Stimulated activated CD8-positive, alpha-beta memory T cell treated with anti-CD3 and anti-CD28 coated beads, Interleukin-12 subunit alpha, Interleukin-12 subunit beta, amount 100 ng/mL, for 1 hour (primary cell): ENCODE results near the gene NUP205.
"Not testable (repeated sequence)": the region's sequence is repeated elsewhere in the genome, so short reads cannot be mapped to it uniquely, and the experiment has no call there.

Experiments
- DNase-seq: peaks from one replicate; pipeline ENCODE4 v3.0.0-alpha.2; 2020; ENCODE audit warnings: low read depth

The NUP205 gene

GRCh38 chr7:135666846-135667245 lies 109.1 kb downstream of the NUP205 start:
- DNase-seq, result no peak

- not testable (repeated sequence) for DNase-seq
Measured at GRCh38 chr7:135667626-135668025, 109.9 kb downstream of the NUP205 start.

DNA sequence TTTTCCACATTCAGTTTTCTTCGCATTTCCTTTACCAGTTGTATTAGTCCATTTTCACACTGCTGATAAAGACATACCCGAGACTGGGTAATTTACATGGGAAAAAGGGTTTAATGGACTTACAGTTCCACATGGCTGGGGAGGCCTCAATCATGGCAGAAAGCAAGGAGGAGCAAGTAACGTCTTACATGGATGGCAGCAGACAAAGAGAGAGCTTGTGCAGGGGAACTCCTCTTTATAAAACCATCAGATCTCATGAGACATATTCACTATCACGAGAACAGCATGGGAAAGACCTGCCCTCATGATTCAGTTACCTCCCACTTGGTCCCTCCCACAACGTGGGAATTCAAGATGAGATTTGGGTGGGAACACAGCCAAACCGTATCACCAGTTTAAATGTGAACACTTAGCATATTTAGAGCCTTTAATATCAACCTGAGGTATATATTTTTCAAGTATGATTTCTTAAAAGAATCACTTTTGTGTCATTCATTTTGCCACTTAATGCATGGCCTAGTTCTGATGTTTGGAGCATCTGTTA lies 111.2 kb downstream of the NUP205 start:
- not testable (repeated sequence) for DNase-seq

DNA sequence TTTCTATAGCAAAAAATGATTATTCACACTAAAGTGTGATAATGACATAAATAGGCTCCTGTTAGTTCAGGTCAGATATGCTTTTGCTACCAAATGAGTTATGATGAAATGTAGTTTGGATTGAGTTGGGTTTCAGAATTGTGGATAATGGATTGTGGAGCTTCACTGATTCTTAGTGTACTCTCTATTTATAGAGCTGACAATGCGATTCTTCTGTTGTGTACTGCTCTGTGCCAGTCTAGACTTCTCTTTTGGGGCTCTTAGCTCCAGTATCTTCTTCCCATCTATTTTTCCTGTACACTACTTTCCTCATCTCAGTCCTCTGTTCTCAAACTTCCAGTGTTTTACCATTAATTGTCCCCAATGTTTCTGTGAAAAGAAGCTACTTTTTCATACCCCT lies 112.1 kb downstream of the NUP205 start:
- no peak for DNase-seq

DNA sequence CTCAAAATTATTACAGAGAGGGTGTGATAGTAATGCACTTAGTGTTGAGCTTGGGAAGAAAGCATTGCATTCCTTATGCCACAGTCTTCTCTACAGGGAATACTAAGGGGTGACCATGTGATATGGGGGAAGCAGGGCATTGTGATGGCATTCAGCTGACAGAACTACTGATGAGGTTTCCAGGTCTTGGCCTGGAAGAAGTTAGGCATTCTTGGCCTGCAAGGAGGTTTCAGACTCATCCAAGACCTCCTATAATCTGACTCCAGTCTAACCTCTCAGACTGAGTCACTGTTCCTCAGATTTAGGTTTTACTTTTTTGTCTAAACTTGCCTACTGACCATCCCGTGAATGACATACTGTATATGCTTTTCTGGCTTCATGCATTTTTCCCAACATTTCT lies 112.5 kb downstream of the NUP205 start:
- no peak for DNase-seq

- no peak for DNase-seq
Measured at GRCh38 chr7:135672560-135673359, 115.0 kb downstream of the NUP205 start.

GRCh38 chr7:135673360-135673706 lies 115.6 kb downstream of the NUP205 start:
- no peak for DNase-seq

GRCh38 chr7:135678612-135679575 lies 121.2 kb downstream of the NUP205 start:
- no peak for DNase-seq

GRCh38 chr7:135681762-135682161 lies 124.0 kb downstream of the NUP205 start:
- no peak for DNase-seq

DNA sequence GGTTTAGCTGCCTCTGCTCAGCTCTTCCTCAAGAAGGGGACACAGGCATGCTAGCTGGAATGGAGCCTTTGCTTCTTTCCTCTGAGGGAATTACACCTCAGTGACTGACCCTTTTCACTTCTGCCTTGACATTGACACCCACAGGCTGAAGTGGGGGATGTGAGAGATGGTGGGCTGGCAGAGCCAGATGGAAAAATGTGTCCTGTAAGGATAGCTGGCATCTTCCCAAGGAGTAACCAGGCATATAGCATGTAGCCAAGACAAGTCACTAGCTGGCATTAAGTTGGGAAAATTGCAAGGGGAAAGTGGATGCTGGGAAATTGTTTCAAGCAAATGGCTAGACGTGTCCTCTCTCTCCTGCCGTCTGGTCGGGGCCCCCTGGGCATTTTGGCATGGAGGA lies 124.5 kb downstream of the NUP205 start:
- DNase-seq, result no peak

GRCh38 chr7:135683609-135684008 lies 125.9 kb downstream of the NUP205 start:
- DNase-seq, result no peak

DNA sequence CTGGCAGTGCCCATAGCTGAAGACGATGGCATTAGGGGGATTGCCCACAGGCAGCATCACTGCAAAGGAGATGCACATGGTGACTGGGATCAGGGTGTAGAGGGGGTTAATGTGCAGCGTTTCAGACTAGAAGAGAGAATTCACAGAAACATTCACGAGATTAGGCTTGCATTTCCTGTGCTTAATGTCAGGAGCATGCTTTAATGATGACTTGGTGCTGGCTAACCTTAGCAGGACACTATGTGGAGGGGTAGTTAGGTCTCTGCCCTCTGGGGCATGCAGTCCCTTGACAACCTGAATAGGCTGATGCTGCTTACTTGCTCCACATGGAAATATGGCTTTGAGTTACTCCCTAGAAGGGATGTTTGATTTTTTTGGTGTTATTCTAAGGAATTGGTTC lies 126.4 kb downstream of the NUP205 start:
- no peak for DNase-seq

GRCh38 chr7:135684699-135685098 lies 127.0 kb downstream of the NUP205 start:
- no peak for DNase-seq

GRCh38 chr7:135685306-135686084 lies 127.8 kb downstream of the NUP205 start:
- DNase-seq, result no peak

- DNase-seq, result no peak
Measured at GRCh38 chr7:135687466-135687865, 129.7 kb downstream of the NUP205 start.

GRCh38 chr7:135690566-135690965 lies 132.8 kb downstream of the NUP205 start:
- no peak for DNase-seq

- no peak for DNase-seq
Measured at GRCh38 chr7:135692055-135692454, 134.3 kb downstream of the NUP205 start.

DNA sequence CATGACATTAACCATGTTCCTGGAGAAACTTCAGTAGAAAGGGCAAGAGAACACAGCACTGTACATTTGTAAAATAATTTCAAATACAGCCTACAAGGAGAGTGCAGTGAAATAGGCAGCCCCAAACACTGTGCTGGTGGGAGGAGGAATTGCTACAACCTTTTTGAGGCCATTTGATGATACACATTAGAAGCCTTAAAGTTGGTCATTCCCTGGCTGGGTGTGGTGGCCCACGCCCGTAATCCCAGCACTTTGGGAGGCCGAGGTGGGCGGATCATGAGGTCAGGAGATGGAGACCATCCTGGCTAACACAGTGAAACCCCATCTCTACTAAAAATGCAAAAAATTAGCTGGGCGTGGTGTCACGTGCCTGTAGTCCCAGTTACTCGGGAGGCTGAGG lies 134.9 kb downstream of the NUP205 start:
- DNase-seq, result not testable (repeated sequence)

- DNase-seq, result no peak
Measured at GRCh38 chr7:135693558-135693957, 135.8 kb downstream of the NUP205 start.

GRCh38 chr7:135697276-135698049 lies 139.7 kb downstream of the NUP205 start:
- no peak for DNase-seq
